ENCODE data around the gene SPATA22.

DNA sequence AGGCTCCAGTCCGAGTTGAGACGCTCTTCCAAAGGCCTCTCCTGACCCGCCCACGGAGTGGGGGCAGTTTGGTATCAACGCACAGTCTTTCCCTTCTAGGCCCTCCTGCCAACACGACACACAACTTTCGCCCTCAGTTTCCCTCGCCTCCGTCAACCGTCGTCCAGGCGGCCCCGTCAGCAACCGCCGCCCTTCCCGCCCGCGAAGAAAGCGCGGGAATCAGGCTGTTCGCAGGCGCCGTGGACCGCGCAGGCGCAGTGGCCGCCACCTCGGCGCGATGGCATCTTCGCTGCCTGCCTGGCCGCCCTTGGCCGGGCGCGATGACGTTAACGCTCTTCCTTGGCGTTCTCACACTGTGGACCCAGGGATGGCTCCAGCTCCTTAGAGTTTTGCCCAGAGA, at the start of gene SPATA22:
- TF ChIP-seq, protein P1, sequence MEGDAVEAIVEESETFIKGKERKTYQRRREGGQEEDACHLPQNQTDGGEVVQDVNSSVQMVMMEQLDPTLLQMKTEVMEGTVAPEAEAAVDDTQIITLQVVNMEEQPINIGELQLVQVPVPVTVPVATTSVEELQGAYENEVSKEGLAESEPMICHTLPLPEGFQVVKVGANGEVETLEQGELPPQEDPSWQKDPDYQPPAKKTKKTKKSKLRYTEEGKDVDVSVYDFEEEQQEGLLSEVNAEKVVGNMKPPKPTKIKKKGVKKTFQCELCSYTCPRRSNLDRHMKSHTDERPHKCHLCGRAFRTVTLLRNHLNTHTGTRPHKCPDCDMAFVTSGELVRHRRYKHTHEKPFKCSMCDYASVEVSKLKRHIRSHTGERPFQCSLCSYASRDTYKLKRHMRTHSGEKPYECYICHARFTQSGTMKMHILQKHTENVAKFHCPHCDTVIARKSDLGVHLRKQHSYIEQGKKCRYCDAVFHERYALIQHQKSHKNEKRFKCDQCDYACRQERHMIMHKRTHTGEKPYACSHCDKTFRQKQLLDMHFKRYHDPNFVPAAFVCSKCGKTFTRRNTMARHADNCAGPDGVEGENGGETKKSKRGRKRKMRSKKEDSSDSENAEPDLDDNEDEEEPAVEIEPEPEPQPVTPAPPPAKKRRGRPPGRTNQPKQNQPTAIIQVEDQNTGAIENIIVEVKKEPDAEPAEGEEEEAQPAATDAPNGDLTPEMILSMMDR (conservative IDR thresholded peaks at IDR 0.05; ENCODE audit: low read depth in 2 of 2): no peak
- no peak for TF ChIP-seq EZH2phosphoT487 (IDR thresholded peaks at IDR 0.05; ENCODE audit: unreplicated experiment)
- TF ChIP-seq, protein P2, sequence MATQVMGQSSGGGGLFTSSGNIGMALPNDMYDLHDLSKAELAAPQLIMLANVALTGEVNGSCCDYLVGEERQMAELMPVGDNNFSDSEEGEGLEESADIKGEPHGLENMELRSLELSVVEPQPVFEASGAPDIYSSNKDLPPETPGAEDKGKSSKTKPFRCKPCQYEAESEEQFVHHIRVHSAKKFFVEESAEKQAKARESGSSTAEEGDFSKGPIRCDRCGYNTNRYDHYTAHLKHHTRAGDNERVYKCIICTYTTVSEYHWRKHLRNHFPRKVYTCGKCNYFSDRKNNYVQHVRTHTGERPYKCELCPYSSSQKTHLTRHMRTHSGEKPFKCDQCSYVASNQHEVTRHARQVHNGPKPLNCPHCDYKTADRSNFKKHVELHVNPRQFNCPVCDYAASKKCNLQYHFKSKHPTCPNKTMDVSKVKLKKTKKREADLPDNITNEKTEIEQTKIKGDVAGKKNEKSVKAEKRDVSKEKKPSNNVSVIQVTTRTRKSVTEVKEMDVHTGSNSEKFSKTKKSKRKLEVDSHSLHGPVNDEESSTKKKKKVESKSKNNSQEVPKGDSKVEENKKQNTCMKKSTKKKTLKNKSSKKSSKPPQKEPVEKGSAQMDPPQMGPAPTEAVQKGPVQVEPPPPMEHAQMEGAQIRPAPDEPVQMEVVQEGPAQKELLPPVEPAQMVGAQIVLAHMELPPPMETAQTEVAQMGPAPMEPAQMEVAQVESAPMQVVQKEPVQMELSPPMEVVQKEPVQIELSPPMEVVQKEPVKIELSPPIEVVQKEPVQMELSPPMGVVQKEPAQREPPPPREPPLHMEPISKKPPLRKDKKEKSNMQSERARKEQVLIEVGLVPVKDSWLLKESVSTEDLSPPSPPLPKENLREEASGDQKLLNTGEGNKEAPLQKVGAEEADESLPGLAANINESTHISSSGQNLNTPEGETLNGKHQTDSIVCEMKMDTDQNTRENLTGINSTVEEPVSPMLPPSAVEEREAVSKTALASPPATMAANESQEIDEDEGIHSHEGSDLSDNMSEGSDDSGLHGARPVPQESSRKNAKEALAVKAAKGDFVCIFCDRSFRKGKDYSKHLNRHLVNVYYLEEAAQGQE (IDR thresholded peaks at IDR 0.05; ENCODE audit: unreplicated experiment): no peak
- no peak for TF ChIP-seq EZH2 (IDR thresholded peaks at IDR 0.05; ENCODE audit: low read depth, unreplicated experiment)
- TF ChIP-seq POLR2AphosphoS5 (IDR thresholded peaks at IDR 0.05; ENCODE audit: low read depth): no peak
- no peak for TF ChIP-seq JUNB (IDR thresholded peaks at IDR 0.05; ENCODE audit: unreplicated experiment)
- TF ChIP-seq NANOG (IDR thresholded peaks at IDR 0.05; ENCODE audit: borderline replicate concordance): no peak
- TF ChIP-seq CREB1 (CRISPR knock-in tag; IDR thresholded peaks at IDR 0.05; ENCODE audit: low read depth): no peak
- no peak for TF ChIP-seq STAT1 (IDR thresholded peaks at IDR 0.05; ENCODE audit: unreplicated experiment)
- TF ChIP-seq ZNF462 (CRISPR knock-in tag; IDR thresholded peaks at IDR 0.05): no peak
- TF ChIP-seq ZNF114 (CRISPR knock-in tag; IDR thresholded peaks at IDR 0.05): no peak
- no peak for TF ChIP-seq ZNF331 (CRISPR knock-in tag; IDR thresholded peaks at IDR 0.05; ENCODE audit: low read depth)
- TF ChIP-seq ETS1 (IDR thresholded peaks at IDR 0.05): no peak

All from GM23338 (cell line).